H1 (cell line): ENCODE data around the gene TBX6.

Experiments
- CEBPB ChIP-seq: IDR thresholded peaks from 2 replicates; pipeline ENCODE4 v1.6.1; 2012; ENCODE audit warnings: low read depth, low read length
- CHD1 ChIP-seq: IDR thresholded peaks from 2 replicates; pipeline ENCODE4 v1.6.1; 2012; ENCODE audit warnings: low read depth, low read length, improper control_type of control experiment
- CREB1 ChIP-seq: IDR thresholded peaks from 2 replicates; pipeline ENCODE4 v1.6.1; 2012; ENCODE audit warnings: inconsistent platforms
- EGR1 ChIP-seq: IDR thresholded peaks from 2 replicates; pipeline ENCODE4 v1.6.1; 2011; ENCODE audit warnings: low read depth, low read length, borderline replicate concordance
- GABPA ChIP-seq: IDR thresholded peaks from 2 replicates; pipeline ENCODE4 v1.6.1; 2011; ENCODE audit warnings: mild to moderate bottlenecking, low read length, moderate library complexity, borderline replicate concordance; ENCODE audit not compliant: insufficient read depth
- MAFK ChIP-seq: IDR thresholded peaks from 2 replicates; pipeline ENCODE4 v1.6.1; 2012; ENCODE audit warnings: low read depth, mild to moderate bottlenecking, improper control_type of control experiment, low read length
- POLR2A ChIP-seq, 2 experiments: IDR thresholded peaks; 1 replicate in 1 of 2; 2 replicates in 1 of 2; pipeline ENCODE4 v1.6.1; 2011; ENCODE audit warnings: low read depth in 2 of 2, low read length in 2 of 2, mild to moderate bottlenecking in 2 of 2; ENCODE audit errors: control extremely low read depth in 1 of 2
- RAD21 ChIP-seq, 2 experiments: IDR thresholded peaks in 1 of 2; conservative IDR thresholded peaks in 1 of 2; 2 replicates each; pipeline ENCODE4 v1.6.1; 2011; ENCODE audit warnings: low read depth in 2 of 2, low read length in 2 of 2, improper control_type of control experiment in 1 of 2, inconsistent platforms in 1 of 2, mild to moderate bottlenecking in 1 of 2, moderate library complexity in 1 of 2
- RFX5 ChIP-seq: IDR thresholded peaks from 2 replicates; pipeline ENCODE4 v1.6.1; 2011; ENCODE audit warnings: low read depth, low read length, improper control_type of control experiment, borderline replicate concordance
- SIN3A ChIP-seq, 2 experiments: IDR thresholded peaks in 1 of 2; conservative IDR thresholded peaks in 1 of 2; 2 replicates each; pipeline ENCODE4 v1.6.1; 2011 to 2012; ENCODE audit warnings: low read length in 2 of 2, improper control_type of control experiment in 1 of 2, low read depth in 1 of 2, mild to moderate bottlenecking in 1 of 2
- SP1 ChIP-seq: IDR thresholded peaks from 2 replicates; pipeline ENCODE4 v1.6.1; 2011; ENCODE audit warnings: low read depth, low read length
- TAF1 ChIP-seq: IDR thresholded peaks from 2 replicates; pipeline ENCODE4 v1.6.1; 2011; ENCODE audit warnings: mild to moderate bottlenecking, low read depth, low read length
- ZNF274 ChIP-seq: IDR thresholded peaks from 2 replicates; pipeline ENCODE4 v1.7.0; 2012; ENCODE audit warnings: low read length, borderline replicate concordance; ENCODE audit errors: extremely low read depth
- TF ChIP-seq, protein P1 (sequence below), 3 experiments: IDR thresholded peaks; 1 replicate in 2 of 3; 2 replicates in 1 of 3; pipeline versions ENCODE4 v1.5.1 to v1.6.1; 2011; ENCODE audit warnings: low read length in 3 of 3, mild to moderate bottlenecking in 3 of 3, inconsistent platforms in 2 of 3, low read depth in 1 of 3, moderate library complexity in 1 of 3; ENCODE audit not compliant: insufficient read depth in 1 of 3; ENCODE audit errors: control extremely low read depth in 1 of 3

DNA sequence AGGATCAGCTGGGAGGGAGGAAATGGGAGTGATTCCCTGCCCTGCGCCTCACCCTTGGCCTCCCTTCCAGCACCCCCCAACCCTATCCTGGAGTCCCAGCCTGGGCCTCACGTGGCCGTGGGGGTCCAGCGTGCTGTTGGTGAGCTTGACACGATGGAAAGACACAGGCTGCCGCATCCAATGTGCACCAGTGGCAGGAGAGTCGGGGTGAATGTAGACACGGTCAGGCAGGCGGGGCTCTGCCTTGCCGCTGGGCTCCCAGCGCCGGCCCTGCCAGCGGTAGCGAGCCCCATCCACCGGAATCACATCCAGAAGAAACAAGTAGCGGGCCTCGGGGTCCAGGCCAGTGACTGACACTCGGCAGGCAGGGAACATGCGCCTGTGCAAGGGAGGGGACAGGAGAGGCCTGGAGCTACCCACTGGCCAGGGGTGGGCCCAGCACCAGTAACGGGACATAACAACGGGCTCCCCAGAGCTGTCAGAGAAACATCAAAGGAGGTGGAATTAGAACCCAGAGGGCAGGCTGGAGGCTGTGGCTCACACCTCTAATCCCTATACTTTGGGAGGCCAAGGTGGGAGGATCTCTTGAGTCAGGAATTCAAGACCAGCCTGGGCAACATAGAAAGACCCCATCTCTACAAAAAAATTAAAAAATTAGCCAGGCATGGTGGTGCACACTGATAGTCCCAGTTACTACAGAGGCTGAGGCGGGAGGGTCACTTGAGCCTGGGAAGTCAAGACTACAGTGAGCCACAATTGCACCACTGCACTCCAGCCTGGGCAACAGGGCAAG is 2.7 kb downstream of the TBX6 start:
- TF ChIP-seq RAD21 (IDR thresholded peaks at IDR 0.05 in 1 of 2, conservative IDR thresholded peaks at IDR 0.05 in 1 of 2; ENCODE audit: low read depth in 2 of 2, low read length in 2 of 2) (no peak), ZNF274 (no peak), GABPA (no peak), TAF1 (no peak), SP1 (no peak), CEBPB (no peak), POLR2A (IDR thresholded peaks at IDR 0.05; ENCODE audit: control extremely low read depth in 1 of 2, low read depth in 2 of 2, low read length in 2 of 2) (no peak), SIN3A (conservative IDR thresholded peaks at IDR 0.05 in 1 of 2, IDR thresholded peaks at IDR 0.05 in 1 of 2; ENCODE audit: low read depth in 1 of 2, low read length in 2 of 2) (no peak), CREB1 (no peak), RFX5 (no peak), CHD1 (no peak), MAFK (no peak), EGR1 (no peak)
- TF ChIP-seq, protein P1, sequence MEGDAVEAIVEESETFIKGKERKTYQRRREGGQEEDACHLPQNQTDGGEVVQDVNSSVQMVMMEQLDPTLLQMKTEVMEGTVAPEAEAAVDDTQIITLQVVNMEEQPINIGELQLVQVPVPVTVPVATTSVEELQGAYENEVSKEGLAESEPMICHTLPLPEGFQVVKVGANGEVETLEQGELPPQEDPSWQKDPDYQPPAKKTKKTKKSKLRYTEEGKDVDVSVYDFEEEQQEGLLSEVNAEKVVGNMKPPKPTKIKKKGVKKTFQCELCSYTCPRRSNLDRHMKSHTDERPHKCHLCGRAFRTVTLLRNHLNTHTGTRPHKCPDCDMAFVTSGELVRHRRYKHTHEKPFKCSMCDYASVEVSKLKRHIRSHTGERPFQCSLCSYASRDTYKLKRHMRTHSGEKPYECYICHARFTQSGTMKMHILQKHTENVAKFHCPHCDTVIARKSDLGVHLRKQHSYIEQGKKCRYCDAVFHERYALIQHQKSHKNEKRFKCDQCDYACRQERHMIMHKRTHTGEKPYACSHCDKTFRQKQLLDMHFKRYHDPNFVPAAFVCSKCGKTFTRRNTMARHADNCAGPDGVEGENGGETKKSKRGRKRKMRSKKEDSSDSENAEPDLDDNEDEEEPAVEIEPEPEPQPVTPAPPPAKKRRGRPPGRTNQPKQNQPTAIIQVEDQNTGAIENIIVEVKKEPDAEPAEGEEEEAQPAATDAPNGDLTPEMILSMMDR (IDR thresholded peaks at IDR 0.05; ENCODE audit: control extremely low read depth in 1 of 3, insufficient read depth in 1 of 3, low read depth in 1 of 3, low read length in 3 of 3) = no peak
